Measurements from ENCODE around the gene RNF187. TPM values are rescaled to one million over a fixed set of nuclear protein-coding genes. Genes with fewer than 3 reads are reported as not detected.

RNF187 gene
- total and polyA plus RNA-seq, 2 of the 13 experiments (the other 11 are each of a cell fraction or from before 2014, with no cell fraction given) = 41.3 to 59.4 TPM

DNA sequence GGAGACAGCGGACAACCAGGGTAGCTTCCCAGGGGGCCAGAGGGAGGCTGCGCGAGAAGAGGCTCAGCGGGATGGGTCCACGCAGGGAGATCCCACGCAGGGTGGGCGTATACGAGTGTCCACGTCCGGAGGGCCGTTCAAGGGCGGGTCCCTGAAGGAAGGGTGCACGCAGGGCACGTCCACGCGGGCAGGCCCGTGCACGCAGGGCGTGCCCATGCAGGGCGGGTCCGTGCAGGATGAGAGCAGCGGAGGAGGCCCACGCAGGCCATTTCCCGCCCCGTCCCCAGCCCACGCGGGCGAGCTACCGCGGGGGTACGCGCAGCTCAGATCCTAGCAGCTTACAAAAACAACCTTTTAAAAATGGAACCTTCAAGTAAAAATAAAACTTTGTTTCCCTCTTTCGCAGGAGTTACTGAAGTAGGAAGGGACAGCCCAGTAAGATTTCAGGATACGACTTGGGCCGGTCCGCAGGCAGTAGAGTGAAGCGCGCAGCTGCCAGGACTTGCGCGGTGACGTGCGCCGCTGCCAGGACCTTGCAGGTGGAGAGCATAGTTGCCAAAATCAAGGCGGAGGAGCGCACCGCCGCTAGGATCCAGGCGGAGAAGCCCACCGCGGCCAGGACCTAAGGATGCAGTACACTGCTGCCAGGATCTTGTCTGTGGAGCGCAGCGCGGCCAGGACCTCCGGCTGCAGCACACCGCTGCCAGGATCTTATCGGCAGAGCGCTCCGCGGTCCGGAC is 416 bp upstream of the RNF187 start (continued):
- TF ChIP-seq JUND (CRISPR knock-in tag; IDR thresholded peaks at IDR 0.05) (peak; percentile 84), ATM (IDR thresholded peaks at IDR 0.05; ENCODE audit: borderline replicate concordance) (no peak), ETV5 (CRISPR knock-in tag; IDR thresholded peaks at IDR 0.05; ENCODE audit: borderline replicate concordance) (peak; percentile 31), TBX2 (CRISPR knock-in tag; IDR thresholded peaks at IDR 0.05; ENCODE audit: borderline replicate concordance) (peak; percentile 69), ZNF883 (CRISPR knock-in tag; IDR thresholded peaks at IDR 0.05; ENCODE audit: not compliant biosample characterization) (peak; percentile 92), TEAD3 (CRISPR knock-in tag; optimal IDR thresholded peaks at IDR 0.05; ENCODE audit: borderline replicate concordance) (no peak), MYPOP (CRISPR knock-in tag; IDR thresholded peaks at IDR 0.05) (peak; percentile 94), ZNF776 (CRISPR knock-in tag; IDR thresholded peaks at IDR 0.05) (peak; percentile 91), DNMT3B (CRISPR knock-in tag; conservative IDR thresholded peaks at IDR 0.05) (peak; percentile 87; the same call in 1 of the 2 replicates), NR3C1 (CRISPR knock-in tag; IDR thresholded peaks at IDR 0.05) (no peak), PHF8 (CRISPR knock-in tag; IDR thresholded peaks at IDR 0.05) (peak; percentile 83), ZFP37 (CRISPR knock-in tag; IDR thresholded peaks at IDR 0.05; ENCODE audit: borderline replicate concordance) (no peak; the same call in 1 of the 2 replicates), ZNF282 (IDR thresholded peaks at IDR 0.05; ENCODE audit: partially characterized antibody) (no peak), ZNF781 (CRISPR knock-in tag; IDR thresholded peaks at IDR 0.05; ENCODE audit: borderline replicate concordance, not compliant biosample characterization) (no peak), KLF13 (CRISPR knock-in tag; IDR thresholded peaks at IDR 0.05) (no peak), MTF1 (CRISPR knock-in tag; IDR thresholded peaks at IDR 0.05) (peak; percentile 85; the same call in 1 of the 2 replicates), ZNF326 (CRISPR knock-in tag; IDR thresholded peaks at IDR 0.05; ENCODE audit: borderline replicate concordance) (no peak), RELA (CRISPR knock-in tag; IDR thresholded peaks at IDR 0.05) (no peak), TBX3 (IDR thresholded peaks at IDR 0.05; ENCODE audit: borderline replicate concordance) (no peak), HOXA3 (CRISPR knock-in tag; IDR thresholded peaks at IDR 0.05) (peak; percentile 71), HHEX (CRISPR knock-in tag; IDR thresholded peaks at IDR 0.05) (no peak), IKZF1 (IDR thresholded peaks at IDR 0.05) (no peak), HMGA1 (CRISPR knock-in tag; conservative IDR thresholded peaks at IDR 0.05) (no peak), SRF (IDR thresholded peaks at IDR 0.05; ENCODE audit: low read depth, low read length) (no peak), SCMH1 (CRISPR knock-in tag; IDR thresholded peaks at IDR 0.05; ENCODE audit: borderline replicate concordance) (no peak), ZFP41 (CRISPR knock-in tag; IDR thresholded peaks at IDR 0.05; ENCODE audit: borderline replicate concordance) (no peak), ZFP36L2 (CRISPR knock-in tag; IDR thresholded peaks at IDR 0.05) (0 out of 2 replicates have a peak, but pooled peaks have one; percentile 81), IRX3 (CRISPR knock-in tag; IDR thresholded peaks at IDR 0.05; ENCODE audit: borderline replicate concordance, low read depth) (peak; percentile 69; the same call in 1 of the 2 replicates), ARNT (IDR thresholded peaks at IDR 0.05) (no peak)
- TF ChIP-seq, protein P1, sequence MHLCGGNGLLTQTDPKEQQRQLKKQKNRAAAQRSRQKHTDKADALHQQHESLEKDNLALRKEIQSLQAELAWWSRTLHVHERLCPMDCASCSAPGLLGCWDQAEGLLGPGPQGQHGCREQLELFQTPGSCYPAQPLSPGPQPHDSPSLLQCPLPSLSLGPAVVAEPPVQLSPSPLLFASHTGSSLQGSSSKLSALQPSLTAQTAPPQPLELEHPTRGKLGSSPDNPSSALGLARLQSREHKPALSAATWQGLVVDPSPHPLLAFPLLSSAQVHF (CRISPR knock-in tag; IDR thresholded peaks at IDR 0.05) = no peak
- TF ChIP-seq, protein P2, sequence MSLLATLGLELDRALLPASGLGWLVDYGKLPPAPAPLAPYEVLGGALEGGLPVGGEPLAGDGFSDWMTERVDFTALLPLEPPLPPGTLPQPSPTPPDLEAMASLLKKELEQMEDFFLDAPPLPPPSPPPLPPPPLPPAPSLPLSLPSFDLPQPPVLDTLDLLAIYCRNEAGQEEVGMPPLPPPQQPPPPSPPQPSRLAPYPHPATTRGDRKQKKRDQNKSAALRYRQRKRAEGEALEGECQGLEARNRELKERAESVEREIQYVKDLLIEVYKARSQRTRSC (CRISPR knock-in tag; IDR thresholded peaks at IDR 0.05; ENCODE audit: low read depth) = peak; percentile 87; the same call in 1 of the 2 replicates
